ENCODE data around the gene SNX8.
A peak's percentile ranks its signal among the peaks of the same experiment; 100 is the strongest.
"Not testable (repeated sequence)": the region's sequence is repeated elsewhere in the genome, so short reads cannot be mapped to it uniquely, and the experiment has no call there.

Gene SNX8

DNA sequence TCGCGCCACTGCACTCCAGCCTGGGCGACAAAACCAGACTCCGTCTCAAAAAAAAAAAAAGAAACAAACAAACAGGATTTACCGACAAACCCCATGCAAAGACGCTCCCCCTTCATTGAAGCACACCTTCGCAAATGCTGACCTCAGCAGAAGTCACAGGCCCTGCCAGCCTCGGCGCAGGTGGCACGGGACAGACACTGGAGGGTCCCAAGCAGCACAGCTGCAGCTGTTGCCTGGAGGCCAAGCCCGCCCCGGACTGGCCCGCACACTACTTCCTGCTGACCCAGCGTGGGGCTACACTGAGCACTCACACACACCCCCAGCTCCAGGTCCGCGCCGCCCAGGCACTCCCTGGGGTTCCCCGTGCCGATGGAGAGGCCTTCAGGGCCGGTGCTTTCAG is 31.2 kb downstream of the SNX8 start:
- ATAC-seq: no peak

DNA sequence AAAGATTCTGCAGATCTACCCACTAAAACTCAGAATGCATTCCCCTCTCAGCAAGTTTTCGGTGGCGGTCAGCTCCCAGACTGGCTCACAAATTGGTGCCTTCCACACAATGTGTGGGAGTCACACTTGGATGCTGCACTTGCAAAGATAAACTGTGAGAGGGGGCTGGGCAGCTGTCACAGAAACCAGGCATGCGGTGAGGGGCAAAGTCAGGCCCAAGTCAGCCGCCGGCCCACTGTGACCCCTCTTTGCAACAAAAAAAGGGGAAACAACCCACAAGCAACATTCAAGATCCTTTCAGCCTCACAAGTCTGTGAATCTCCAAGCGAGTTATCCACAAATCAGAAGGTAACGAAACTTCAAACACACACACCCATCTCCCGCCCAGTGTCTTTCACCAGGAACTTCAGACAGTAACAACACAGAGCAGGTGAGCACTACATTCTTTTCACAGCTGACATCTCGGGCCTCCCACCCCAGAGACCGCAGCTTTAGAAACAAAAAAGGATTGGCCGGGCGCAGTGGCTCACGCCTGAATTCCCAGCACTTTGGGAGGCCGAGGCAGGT is 32.0 kb downstream of the SNX8 start:
- H3K4me1 Mint-ChIP-seq: peaks cover 6% of the 10 kb centered on the region
- ATAC-seq (no peak), DNase-seq (no peak)
- peak overlapping the region in 1 of 2 donors; percentile 89 for H3K27ac Mint-ChIP-seq
- no peaks in the 10 kb centered on the region for H3K9me3 Mint-ChIP-seq
- no peak overlapping the region for H3K4me3 Mint-ChIP-seq
- H3K27me3 Mint-ChIP-seq: no peaks in the 10 kb centered on the region

More for the DNA sequence above, 31.2 kb downstream of the SNX8 start:
- H3K9me3 Mint-ChIP-seq: no peaks in the 10 kb centered on the region
- peaks cover 6% of the 10 kb centered on the region for H3K4me1 Mint-ChIP-seq
- H3K4me3 Mint-ChIP-seq: no peak overlapping the region
- no peaks in the 10 kb centered on the region for H3K27me3 Mint-ChIP-seq
- H3K27ac Mint-ChIP-seq: peak overlapping the region in 1 of 2 donors; percentile 78
- no peak for DNase-seq

DNA sequence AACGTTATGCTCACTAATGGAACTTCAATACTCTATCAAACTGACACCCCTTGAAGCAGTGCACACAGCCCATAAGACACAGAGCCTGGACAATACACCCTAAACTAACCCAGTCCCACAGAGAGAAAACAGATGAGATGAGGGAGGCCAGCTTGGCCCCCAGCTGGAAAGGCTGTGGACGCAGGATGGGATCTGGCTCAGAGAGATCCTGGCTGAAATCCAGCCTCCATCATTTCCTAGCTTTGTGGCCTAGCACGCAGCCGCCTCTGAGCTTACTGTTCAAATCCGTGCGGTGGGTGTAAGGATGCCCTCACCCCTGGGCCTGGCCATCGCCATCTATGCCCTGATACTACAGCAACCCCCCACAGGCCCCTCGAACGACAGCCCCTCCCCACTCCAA is 32.7 kb downstream of the SNX8 start:
- Mint-ChIP-seq H3K27ac (no peak overlapping the region), H3K9me3 (no peaks in the 10 kb centered on the region), H3K4me3 (no peak overlapping the region), H3K4me1 (peaks cover 6% of the 10 kb centered on the region), H3K27me3 (no peaks in the 10 kb centered on the region)
- ATAC-seq (no peak), DNase-seq (no peak)

DNA sequence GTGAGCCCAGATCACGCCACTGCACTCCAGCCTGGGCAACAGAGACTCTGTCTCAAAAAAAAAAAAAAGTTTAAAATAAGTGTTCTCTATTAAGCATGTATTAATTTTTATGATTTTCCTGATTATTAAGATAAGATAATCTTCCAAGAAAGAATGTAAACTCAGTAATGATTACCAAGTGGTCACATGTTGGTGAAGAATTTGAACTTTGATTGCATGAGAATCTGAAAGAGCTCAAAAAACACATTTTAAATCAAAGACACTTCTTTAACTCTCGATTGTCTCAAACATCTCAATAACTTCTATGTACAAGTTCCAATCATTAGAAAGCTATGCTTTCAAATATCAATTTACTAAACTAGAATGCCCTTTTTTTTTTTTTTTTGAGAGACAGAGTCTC is 33.8 kb downstream of the SNX8 start:
- Mint-ChIP-seq H3K9me3 (no peaks in the 10 kb centered on the region), H3K27me3 (no peaks in the 10 kb centered on the region), H3K4me1 (peaks cover 6% of the 10 kb centered on the region), H3K27ac (no peak overlapping the region), H3K4me3 (no peak overlapping the region)
- ATAC-seq: no peak
- no peak for DNase-seq

DNA sequence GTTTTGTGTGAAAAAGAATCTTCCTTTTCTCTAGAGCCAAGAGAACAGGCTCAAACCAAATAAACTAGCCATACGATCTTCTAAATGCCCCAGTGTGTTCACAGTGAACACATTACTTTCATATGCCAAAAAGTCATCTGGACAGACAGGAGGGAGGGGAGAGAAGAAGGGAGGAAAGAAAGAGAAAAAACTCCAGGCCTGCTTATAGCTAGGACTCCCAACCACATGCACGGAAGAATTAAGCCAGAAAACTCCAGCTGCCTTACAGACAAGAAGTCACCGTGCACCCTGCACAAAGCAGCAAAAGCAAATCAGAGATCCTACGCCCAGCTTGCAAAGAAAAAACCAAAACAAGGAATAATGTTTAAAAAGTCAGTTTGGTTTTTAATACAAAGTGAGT is 34.3 kb downstream of the SNX8 start:
- H3K4me3 Mint-ChIP-seq: no peak overlapping the region
- DNase-seq (no peak), ATAC-seq (no peak)
- peaks cover 6% of the 10 kb centered on the region for H3K4me1 Mint-ChIP-seq
- H3K9me3 Mint-ChIP-seq: no peaks in the 10 kb centered on the region
- no peaks in the 10 kb centered on the region for H3K27me3 Mint-ChIP-seq
- no peak overlapping the region for H3K27ac Mint-ChIP-seq

DNA sequence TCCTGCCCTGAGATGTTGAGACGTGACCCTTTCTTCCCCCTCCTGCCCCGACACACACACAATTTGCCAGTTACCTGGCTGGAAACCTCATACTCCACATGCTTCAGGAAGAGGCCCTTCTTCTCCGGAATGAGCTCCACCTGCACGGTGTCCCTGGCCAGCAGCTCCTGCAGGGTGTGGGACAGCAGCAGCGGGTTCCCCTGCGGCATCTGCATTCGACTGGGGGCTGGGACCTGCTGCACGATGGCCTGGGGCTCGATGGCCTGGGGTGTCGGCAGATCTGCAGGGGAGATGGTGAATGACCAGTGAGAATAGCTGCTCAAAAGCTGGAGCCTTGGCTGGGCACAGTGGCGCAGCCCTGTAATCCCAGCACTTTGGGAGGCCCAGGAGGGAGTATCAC is 36.2 kb downstream of the SNX8 start:
- peaks cover 6% of the 10 kb centered on the region for H3K4me1 Mint-ChIP-seq
- H3K4me3 Mint-ChIP-seq: no peak overlapping the region
- DNase-seq: no peak
- no peaks in the 10 kb centered on the region for H3K27me3 Mint-ChIP-seq
- no peaks in the 10 kb centered on the region for H3K9me3 Mint-ChIP-seq
- H3K27ac Mint-ChIP-seq: no peak overlapping the region
- ATAC-seq: no peak

DNA sequence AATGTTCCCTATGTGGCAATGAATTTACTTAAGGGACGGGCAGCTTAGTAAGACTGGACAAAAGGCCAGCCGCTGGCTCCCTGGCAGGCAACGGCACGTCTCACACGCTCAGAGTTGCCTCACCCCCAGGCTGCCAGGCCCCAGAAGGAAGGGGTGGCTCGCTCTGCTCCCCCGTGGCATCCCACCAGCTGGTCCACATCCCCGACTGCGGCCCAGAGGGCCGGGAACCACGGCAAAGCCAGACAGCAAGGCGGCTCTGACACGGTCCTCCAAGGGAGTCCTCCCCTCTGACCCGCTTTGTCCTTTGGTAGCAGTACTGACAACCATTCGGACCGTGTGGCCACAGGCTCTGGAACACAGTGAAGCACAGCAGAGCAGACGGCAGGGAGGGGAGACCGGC is 38.1 kb downstream of the SNX8 start:
- peaks cover 6% of the 10 kb centered on the region for H3K4me1 Mint-ChIP-seq
- no peak for ATAC-seq
- no peak for DNase-seq
- H3K27ac Mint-ChIP-seq: no peak overlapping the region
- no peaks in the 10 kb centered on the region for H3K27me3 Mint-ChIP-seq
- no peak overlapping the region for H3K4me3 Mint-ChIP-seq
- no peaks in the 10 kb centered on the region for H3K9me3 Mint-ChIP-seq

DNA sequence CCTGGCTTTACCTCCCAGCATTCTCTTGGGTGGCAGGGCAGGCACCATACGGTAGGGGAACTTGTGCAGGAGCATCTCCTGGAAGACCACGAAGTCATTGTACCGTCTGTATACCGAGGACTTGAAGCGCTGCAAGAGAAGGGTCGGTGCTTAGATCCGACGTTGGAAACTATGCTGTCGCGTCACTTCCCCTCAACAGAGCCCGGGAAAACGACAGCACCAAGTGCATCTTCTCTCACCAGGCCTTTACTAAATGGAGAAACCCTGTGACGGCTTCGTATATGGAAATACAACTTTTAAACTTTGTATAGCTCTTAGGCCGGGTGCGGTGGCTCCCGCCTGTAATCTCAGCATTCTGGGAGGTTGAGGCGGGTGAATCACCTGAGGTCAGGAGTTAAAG is 39.1 kb downstream of the SNX8 start:
- no peak for DNase-seq
- Mint-ChIP-seq H3K27ac (no peak overlapping the region), H3K27me3 (no peaks in the 10 kb centered on the region), H3K4me1 (peaks cover 4% of the 10 kb centered on the region), H3K4me3 (no peak overlapping the region), H3K9me3 (no peaks in the 10 kb centered on the region)
- ATAC-seq: no peak

DNA sequence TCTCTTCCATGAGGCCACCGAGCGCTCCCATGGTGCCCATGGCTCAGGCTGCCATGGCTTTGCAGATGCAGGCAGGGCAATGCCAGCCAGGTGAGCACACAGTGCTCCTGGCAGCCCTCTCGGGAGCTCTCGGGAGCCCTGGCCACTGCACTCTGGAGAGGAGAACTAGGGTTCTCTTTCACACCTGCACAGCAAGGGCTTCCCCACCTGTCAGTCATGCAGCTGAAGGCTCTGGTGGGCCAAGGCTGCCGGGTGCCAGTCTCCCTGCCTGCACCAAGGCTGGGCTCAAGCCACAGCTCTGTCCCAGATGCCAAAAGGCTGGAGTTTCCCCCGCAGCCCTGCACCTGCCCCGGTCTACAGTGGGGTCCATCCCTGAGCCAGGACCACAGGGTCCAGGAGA is 39.6 kb downstream of the SNX8 start:
- Mint-ChIP-seq H3K27me3 (no peaks in the 10 kb centered on the region), H3K9me3 (no peaks in the 10 kb centered on the region)

DNA sequence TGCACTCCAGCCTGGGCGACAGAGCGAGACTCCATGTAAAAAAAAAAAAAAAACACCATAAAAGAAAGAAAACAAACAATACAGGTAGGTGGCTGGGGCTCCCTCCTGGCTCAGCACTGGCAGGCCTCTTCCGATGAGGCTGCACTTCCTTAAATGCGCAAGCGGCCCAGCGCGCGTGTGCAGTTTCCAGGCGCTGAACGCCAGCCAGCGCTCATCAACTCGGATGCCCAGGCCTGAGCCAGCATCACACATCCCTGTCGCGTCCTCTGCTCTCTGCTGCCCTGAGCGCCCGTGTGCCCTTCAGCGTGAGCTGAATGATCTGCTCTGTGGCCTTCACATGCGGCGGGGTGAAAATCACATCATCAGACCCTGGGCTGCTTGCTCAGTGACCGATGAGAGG is 40.4 kb downstream of the SNX8 start:
- ATAC-seq (no peak), DNase-seq (no peak)
- no peaks in the 10 kb centered on the region for H3K27me3 Mint-ChIP-seq
- no peak overlapping the region for H3K4me3 Mint-ChIP-seq
- H3K4me1 Mint-ChIP-seq: no peaks in the 10 kb centered on the region
- no peaks in the 10 kb centered on the region for H3K9me3 Mint-ChIP-seq
- H3K27ac Mint-ChIP-seq: no peak overlapping the region

More for the DNA sequence above, 39.6 kb downstream of the SNX8 start:
- Mint-ChIP-seq H3K27ac (no peak overlapping the region), H3K4me1 (no peaks in the 10 kb centered on the region), H3K4me3 (no peak overlapping the region)
- DNase-seq (no peak), ATAC-seq (no peak)

DNA sequence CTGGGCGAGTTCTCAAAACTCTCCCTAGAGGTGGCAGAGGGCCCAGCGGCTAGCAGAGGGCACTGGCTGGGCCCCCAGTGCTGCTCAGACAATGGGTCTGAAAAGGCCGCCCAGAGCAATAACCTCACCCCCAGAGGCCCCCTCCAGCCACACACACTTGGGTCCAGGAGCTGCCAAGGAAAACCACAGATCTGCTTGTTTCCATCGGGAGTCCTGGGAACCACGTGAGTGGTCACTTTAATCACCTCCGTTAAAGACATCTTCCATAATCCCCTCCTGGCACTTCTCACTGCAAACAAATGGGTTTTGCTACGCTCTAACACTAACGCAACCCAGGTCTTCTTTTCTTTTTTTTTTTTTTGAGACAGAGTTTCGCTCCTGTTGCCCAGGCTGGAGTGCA is 42.2 kb downstream of the SNX8 start:
- ATAC-seq: no peak
- no peaks in the 10 kb centered on the region for H3K4me1 Mint-ChIP-seq
- H3K27ac Mint-ChIP-seq: no peak overlapping the region
- no peak for DNase-seq
- no peaks in the 10 kb centered on the region for H3K27me3 Mint-ChIP-seq
- H3K9me3 Mint-ChIP-seq: no peaks in the 10 kb centered on the region
- H3K4me3 Mint-ChIP-seq: no peak overlapping the region

DNA sequence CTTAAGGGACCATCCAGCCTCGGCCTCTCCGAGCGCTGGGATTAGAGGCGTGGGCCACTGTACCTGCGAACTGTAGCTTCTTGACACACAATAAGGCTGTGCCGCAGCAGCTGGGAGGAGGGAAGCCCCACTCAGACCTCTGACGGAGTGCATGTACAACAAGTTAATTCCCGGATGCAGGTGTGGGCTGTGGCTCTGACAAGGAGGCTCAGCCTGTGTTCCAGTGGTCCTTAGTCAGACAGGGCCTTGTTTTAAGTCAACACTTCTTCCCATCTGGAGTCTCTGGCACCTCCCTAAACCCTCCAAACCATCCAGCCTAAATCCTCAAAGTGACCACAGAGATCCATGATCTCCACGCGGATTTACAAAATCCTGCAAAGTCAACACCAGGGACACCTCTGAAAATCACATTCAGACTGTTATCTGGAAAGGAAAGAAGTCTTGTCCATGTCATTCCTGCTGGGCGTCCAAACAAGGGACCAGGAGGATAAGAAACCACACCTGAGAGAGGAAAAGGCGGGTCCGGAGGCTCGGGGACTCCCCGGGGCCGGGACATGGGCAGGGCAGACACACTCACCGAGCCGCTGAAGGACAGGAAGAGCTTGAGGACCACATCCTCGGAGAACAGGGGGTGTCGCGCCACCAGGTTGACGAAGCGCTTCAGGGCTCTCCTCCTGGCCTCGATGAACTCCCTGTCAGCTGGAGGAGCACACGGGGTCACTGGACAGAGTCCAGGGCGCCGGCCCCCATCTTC is 42.8 kb downstream of the SNX8 start:
- Mint-ChIP-seq H3K27me3 (no peaks in the 10 kb centered on the region), H3K4me1 (no peaks in the 10 kb centered on the region), H3K27ac (no peak overlapping the region), H3K9me3 (no peaks in the 10 kb centered on the region), H3K4me3 (no peak overlapping the region)
- DNase-seq: no peak
- no peak for ATAC-seq

DNA sequence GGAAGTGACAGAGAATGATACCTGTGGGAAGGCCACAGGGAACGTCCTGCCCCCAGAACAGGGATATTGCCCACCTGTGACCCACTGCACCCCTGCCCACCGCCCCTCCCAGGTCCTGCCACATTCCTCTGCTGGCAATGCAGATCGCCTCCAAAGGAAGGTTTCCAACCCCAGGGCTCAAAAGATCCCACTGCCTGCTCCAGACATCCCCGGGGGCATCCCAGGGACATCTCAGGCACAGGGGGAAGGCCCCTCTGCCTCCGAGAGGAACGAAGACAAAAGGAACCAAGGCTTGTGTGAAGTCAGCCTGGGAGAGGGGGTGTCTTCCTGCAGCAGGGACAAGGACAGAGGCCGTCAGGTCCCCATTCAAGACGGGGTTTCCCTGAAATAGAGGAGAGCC is 43.7 kb downstream of the SNX8 start:
- H3K4me1 Mint-ChIP-seq: no peaks in the 10 kb centered on the region
- peak overlapping the region in 1 of 2 donors; percentile 54 for H3K27ac Mint-ChIP-seq
- DNase-seq (no peak), ATAC-seq (no peak)
- H3K9me3 Mint-ChIP-seq: no peaks in the 10 kb centered on the region
- H3K4me3 Mint-ChIP-seq: no peak overlapping the region
- no peaks in the 10 kb centered on the region for H3K27me3 Mint-ChIP-seq

DNA sequence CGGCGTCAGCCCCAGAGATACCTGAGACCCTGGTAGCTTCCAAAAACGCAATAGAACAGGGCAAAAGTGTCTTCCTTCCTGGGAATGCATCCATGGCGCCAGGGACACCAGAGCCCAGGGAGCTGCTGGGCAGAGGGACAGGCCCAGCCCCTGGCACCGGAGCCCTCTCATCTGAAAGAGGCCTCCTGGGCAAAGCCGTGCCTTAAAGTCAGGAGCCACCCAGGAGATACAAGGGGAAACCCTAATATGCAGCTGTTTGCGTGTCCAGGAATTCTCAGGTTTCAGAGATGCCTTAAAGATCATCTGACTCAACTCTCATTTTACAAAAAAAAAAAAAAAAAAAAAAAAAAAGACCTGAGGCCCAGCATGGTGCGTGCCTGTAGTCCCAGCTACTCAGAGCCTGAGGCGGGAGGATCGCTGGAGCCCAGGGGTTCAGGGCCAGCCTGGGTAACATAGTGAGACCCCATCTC is 44.2 kb downstream of the SNX8 start:
- no peaks in the 10 kb centered on the region for H3K27me3 Mint-ChIP-seq

DNA sequence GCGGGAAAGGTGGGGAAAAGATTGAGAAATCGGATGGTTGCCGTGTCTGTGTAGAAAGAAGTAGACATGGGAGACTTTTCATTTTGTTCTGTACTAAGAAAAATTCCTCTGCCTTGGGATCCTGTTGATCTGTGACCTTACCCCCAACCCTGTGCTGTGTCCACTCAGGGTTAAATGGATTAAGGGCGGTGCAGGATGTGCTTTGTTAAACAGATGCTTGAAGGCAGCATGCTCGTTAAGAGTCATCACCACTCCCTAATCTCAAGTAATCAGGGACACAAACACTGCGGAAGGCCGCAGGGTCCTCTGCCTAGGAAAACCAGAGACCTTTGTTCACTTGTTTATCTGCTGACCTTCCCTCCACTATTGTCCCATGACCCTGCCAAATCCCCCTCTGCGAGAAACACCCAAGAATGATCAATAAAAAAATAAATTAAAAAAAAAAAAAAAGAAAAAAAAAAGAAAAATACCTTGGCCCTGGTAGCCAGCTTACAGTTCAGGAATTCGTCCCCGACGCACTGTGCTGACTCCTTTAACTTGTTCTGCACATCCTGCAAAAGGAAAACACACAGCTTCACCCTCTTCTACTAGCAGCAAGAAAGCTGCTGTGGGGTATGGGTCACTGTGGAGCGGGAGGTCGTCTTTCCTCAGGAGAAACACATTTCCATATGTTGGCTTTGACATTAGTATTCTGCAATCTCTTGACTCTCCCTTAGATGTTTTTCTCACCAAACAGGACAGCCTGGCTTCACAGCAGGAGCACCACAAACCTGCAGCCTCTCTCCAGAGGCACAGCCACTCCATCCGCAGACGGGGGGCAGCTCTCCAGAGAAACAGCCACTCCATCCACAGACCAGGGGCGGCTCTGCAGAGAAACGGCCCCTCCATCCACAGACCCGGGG is 44.9 kb downstream of the SNX8 start:
- H3K27ac Mint-ChIP-seq, H3K4me1 Mint-ChIP-seq, H3K27me3 Mint-ChIP-seq, ATAC-seq, H3K9me3 Mint-ChIP-seq, DNase-seq, H3K4me3 Mint-ChIP-seq: not testable (repeated sequence)

More for the DNA sequence above, 44.2 kb downstream of the SNX8 start:
- no peak for ATAC-seq
- DNase-seq: no peak
- Mint-ChIP-seq H3K27ac (no peak overlapping the region), H3K4me3 (no peak overlapping the region), H3K9me3 (no peaks in the 10 kb centered on the region), H3K4me1 (no peaks in the 10 kb centered on the region)

DNA sequence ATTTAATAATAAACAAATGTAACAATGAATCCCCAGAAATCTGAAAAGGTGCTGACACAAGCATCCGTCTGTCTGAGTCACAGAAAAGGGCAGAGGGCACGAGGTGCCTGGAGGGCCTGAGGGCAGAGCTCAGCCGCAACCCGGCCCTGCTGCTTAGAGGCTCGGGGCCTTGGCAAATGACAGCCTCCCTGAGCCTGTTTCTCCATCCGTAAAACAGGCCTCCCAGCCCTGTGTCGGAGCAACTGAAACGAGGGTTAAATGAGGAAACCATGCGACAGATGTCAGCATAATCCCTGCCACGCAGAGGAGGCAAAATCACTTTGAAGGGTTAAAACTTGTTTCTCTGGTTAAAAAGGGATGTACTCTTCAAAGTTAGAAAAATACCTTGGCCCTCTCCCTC is 47.3 kb downstream of the SNX8 start:
- no peak for DNase-seq
- Mint-ChIP-seq H3K27me3 (no peaks in the 10 kb centered on the region), H3K4me3 (no peak overlapping the region), H3K4me1 (peaks cover 8% of the 10 kb centered on the region), H3K27ac (no peak overlapping the region), H3K9me3 (no peaks in the 10 kb centered on the region)
- no peak for ATAC-seq

Data from stimulated activated naive CD8-positive, alpha-beta T cell treated with anti-CD3 and anti-CD28 coated beads, Interleukin-15, amount 100 ng/mL, for 72 hours (primary cell).